Stimulated activated CD4-positive, alpha-beta T cell treated with anti-CD3 and anti-CD28 coated beads, Interleukin-12 subunit alpha, Interleukin-12 subunit beta, amount 100 ng/mL, for 24 hours (primary cell): ENCODE data around the gene PRDM11.

Experiments
- DNase-seq, 2 experiments: peaks; one replicate each; pipeline ENCODE4 v3.0.0-alpha.2; 2020; ENCODE audit warnings: low read depth in 2 of 2

PRDM11 gene

GRCh38 chr11:45174168-45174835, 27.9 kb downstream of the PRDM11 start:
- DNase-seq, result no peak

DNA sequence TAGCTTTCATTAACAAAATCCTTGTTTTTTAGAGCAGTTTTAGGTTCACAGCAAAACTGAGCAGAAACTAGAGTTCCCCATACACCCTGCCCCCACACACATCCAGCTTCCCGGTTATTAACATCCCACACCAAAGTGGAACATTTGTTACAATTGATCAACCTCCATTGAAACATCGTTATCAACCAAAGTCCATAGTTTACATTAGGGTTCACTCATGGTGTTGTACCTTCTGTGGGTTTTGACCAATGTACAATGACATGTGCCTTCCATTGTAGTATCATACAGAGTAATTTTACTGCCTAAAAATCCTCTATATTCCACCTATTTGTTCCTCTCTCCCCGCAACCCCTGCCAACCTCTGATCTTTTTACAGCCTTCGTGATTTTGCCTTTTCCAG, 28.5 kb downstream of the PRDM11 start:
- no peak for DNase-seq

DNA sequence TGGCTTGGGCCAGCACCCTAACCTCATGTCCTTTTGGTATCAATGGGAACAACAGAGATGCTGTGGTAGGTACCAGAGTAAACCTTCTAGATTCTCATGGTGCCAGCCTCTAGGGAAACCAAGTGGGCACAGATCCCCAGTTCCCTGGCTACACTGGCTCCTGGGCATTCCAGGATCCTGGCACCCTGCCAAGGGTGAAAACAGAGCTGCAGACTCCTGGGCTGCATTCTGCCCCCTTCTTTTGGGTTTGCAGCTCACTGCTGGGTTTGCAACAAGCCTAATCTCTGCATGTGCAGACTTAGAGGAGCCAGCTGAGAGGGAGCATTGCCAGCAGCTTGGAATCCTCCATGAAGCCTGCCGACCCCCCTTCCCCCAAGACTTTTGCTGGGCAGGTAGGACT, 30.6 kb downstream of the PRDM11 start:
- no peak for DNase-seq

DNA sequence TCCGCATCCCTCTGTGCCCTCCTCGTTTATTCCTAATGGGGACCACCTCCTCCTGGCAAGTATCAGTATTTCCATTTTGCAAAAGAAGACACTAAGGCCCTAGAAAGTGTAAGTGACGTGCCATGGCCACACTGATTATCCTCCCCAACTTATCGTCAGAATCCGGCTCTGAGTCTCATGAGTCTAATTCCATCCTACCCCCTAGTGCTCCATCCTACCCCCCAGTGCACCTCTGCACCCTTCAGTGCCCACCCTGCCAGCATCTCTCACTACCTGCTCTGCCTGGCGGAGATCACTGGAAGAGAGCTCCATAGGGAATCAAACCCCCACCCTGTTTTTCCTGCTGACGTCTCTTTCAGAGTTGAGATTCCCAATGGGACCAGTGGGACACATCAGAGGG, 31.8 kb downstream of the PRDM11 start:
- DNase-seq, result no peak

GRCh38 chr11:45178890-45179671, 32.6 kb downstream of the PRDM11 start:
- DNase-seq, result no peak

DNA sequence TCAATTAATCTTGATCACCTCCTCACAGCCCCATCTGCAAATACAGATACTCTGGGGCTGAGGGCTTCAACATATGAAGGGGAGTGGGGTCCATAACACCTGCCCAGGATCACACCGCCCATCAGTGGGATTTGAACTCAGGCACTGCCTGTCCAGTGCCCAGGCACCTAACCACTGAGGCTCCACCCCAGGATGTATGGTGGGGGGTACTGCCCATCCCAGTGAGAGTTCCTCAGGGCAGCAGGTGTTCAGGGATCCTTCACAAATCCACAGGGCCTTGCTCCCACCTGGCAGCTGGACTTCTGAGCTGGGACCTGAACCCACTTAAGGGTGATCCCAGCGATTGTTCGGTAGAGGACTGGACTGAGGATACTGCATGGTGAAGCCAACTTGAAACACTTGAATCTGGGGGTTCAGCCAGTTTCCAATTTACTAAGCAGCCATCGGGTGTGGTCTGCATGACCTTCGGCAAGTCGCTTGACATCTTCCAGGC, 33.3 kb downstream of the PRDM11 start:
- no peak for DNase-seq

DNA sequence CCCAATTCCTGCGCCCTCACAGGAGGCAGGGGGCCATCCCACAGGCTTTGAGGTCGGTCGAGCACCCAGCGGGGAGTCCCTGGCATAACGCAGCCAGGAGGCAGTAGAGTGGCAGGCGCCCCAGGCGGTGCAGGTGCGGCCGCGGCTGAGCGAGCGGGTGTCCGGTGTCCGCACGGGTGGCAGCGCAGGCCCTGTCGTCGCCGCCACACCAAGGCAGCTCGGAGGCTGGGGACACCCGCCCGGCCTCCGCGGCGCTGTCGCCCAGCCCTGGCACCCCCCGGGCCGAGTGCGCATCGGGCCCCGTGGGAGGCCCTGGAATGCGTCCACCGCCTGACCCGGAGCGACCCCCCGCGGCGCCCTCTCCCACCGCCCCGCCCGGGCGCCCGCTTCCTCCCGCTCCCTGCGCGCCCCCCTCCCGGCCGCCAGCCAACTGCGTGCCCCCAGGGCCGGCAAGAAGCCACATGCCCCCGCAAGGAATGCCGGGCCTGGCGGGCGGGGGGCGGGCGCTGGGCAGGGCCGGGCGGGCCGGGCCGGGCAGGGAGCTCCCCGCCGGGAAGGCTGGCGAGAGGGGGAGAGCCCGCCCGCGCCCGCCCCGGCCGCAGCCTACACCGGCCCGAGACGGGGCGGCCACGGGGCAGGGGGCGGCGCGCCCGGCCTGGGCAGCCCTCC, 33.9 kb downstream of the PRDM11 start:
- no peak for DNase-seq

DNA sequence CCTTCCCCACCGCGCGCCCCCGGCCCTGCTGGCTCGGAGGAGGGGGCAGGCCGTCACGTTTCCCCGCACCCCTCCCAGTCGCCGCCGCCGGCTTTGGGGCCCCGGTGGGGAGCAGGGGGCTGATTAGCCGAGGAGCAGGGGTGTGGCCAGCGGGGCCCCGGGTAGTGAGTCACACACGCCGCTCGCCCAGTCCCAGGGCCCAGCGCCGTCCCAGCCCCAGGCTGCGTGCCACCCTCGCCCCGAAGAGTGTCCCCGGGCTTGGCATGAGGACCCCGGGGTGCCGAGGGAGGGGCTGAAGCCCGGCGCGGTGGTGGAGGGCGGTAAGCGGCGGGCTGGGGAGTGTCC, 34.4 kb downstream of the PRDM11 start:
- DNase-seq, result peak; percentile 11 to 44

- DNase-seq, result no peak
These were observed 34.9 kb downstream of the PRDM11 start for GRCh38 chr11:45181193-45181888.

- no peak for DNase-seq
These were observed 35.6 kb downstream of the PRDM11 start for GRCh38 chr11:45181889-45182550.

DNA sequence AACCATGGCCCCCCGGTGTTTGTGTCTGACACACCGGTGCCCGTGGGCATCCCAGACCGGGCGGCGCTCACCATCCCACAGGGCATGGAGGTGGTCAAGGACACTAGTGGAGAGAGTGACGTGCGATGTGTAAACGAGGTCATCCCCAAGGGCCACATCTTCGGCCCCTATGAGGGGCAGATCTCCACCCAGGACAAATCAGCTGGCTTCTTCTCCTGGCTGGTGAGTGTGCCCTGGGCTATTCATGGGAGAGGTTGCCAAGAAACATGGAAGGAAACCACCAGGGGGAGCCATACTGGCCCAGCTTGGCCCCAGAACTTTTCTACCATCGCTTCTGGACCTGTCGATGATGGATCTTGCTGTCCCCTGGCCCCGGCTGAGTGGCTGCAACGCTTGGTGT, 36.5 kb downstream of the PRDM11 start:
- DNase-seq, result no peak

DNA sequence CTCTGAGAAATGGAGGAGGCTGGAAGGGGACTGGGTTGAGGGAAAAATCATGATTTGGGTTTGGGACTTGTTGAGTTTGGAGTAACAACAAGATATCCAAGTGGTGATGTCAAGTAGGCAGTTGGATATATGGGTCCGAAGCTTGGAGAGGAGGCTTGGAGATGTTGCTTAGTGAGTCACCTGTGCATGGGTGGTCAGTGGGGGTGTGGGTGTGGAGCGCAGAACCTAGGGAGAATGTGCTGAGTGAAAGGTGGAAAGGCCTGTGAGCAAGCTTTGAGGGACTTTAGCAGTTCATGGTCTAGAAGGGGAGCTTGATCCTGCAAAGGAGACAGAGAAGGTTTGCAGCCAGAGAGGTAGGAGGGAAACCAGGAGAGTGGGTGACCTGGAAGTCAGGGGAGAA, 38.2 kb downstream of the PRDM11 start:
- DNase-seq, result no peak

GRCh38 chr11:45185228-45185729, 38.8 kb downstream of the PRDM11 start:
- no peak for DNase-seq

DNA sequence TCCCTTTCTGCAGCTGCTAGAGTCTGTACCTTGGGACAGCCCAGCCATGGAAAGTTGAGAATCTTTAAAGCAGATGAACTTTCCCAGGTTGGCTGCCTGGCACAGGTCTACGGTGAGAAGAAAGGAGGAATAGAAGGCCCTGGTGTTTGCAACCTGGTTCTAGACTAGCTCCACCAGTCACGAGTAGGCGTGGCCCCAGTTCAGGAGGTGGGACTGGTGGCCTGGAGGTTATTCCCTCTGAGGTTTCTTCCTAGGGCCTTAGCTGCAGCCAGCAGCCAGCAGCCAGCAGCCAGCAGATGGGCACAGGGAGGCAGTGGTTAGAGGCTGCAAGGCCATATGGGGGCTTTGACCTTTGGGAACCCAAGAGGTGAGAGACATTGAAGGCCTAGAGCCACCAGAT, 40.9 kb downstream of the PRDM11 start:
- DNase-seq, result no peak

GRCh38 chr11:45188127-45188526, 41.7 kb downstream of the PRDM11 start:
- no peak for DNase-seq

DNA sequence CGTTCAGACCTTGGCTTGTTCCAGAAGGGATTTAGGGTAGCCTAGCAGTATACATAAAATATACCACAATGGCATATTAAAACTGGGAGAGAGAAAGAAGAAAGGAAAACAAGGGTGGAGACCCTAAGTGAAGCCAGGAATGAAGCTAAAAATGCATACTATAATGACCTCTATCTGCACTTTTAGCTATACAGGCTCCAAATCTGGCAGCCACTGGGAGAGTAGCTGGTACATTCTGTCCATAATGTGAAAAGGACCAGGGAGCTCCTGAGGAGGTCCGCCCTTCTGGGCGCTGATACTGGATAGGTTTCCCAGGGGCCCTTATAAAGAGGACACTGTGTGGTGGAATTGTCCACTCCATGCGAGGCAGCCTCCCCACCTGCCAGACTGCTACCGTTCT, 42.8 kb downstream of the PRDM11 start:
- no peak for DNase-seq

DNA sequence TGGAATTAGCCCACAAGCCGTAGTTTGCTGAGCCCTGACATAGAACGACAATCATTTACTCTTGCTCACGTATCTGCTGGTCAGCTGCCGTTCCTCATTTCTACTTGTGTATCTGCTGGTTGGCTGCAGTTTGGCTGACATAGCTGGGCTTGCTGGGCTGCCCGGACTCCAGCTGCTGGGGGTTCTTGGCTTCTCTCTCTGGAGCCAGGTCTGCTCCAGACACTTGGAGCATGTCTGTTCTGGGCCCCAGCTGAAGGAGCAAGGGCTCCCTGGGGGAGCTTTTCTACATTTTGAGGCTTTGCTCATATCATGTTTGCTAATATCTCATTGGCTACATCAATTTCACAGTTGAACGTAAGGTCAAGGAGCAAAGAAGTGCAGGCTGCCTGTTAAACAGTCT, 47.3 kb downstream of the PRDM11 start:
- DNase-seq, result no peak

GRCh38 chr11:45204761-45205160, 58.3 kb downstream of the PRDM11 start:
- DNase-seq, result no peak

- DNase-seq, result no peak
These were observed 59.5 kb downstream of the PRDM11 start for GRCh38 chr11:45205978-45206377.

DNA sequence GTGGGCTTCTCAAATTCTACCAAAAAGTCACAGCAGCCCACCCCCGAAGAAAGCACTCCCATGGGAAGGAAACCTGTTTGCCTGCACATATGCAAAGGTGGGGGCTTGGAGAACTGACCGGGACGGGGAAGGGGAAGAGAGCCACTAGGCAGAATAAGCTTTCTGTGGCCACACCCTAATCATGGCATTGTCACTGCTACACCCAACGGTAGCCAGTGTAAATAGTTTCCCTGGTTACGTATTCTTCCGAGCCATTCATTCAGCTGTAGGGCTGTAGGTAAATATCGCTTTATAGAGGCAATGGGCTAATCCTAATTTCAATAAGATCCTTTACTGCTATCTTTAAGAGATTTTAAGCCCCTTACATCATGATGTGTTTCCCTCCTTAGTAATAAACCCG, 61.7 kb downstream of the PRDM11 start:
- no peak for DNase-seq
